Chondrocyte (in vitro differentiated cells): Measurements from ENCODE around the gene FRMD3. TPM values are rescaled to one million over a fixed set of nuclear protein-coding genes. Genes with fewer than 3 reads are reported as not detected.

Experiments used
- DNase-seq: peaks from one replicate; pipeline ENCODE4 v3.0.0; 2021; ENCODE audit warnings: mixed read lengths, low spot score
- H3K27ac Mint-ChIP-seq: one replicate; pipeline ENCODE4 v1.8.0; 2021; ENCODE audit warnings: mild to moderate bottlenecking, moderate library complexity, mixed read lengths; ENCODE audit not compliant: unreplicated experiment
- H3K27me3 Mint-ChIP-seq: 2 replicates; pipeline ENCODE4 v1.8.0; 2021; ENCODE audit warnings: low read depth, mixed read lengths
- H3K36me3 Mint-ChIP-seq: 2 replicates; pipeline ENCODE4 v1.8.0; 2021; ENCODE audit warnings: low read depth, mixed read lengths
- H3K4me1 Mint-ChIP-seq: 2 replicates; pipeline ENCODE4 v1.8.0; 2021; ENCODE audit warnings: low read depth, mild to moderate bottlenecking, mixed read lengths
- H3K4me3 Mint-ChIP-seq: one replicate; pipeline ENCODE4 v1.8.0; 2021; ENCODE audit warnings: mild to moderate bottlenecking, moderate library complexity, mixed read lengths; ENCODE audit not compliant: unreplicated experiment
- H3K9me3 Mint-ChIP-seq: 2 replicates; pipeline ENCODE4 v1.8.0; 2021; ENCODE audit warnings: low read depth, mixed read lengths
- CTCF ChIP-seq: fragments of 200-600 bp; sonication (generic); IDR thresholded peaks from 2 replicates; pipeline ENCODE4 v1.5.0; 2021; ENCODE audit warnings: antibody characterized with exemption, mild to moderate bottlenecking, moderate library complexity
- total RNA-seq: library from RNA; stranded (reverse); gene quantifications from 3 replicates; pipeline ENCODE4 v1.2.1, GENCODE V29; 2021

The FRMD3 gene
- total RNA-seq, 1 donor from 2014 or later: 1.1 TPM

GRCh38 chr9:83196946-83197345, 341.3 kb downstream of the FRMD3 start:
- DNase-seq: no peak
- Mint-ChIP-seq H3K27me3 (peaks cover 20% of the 10 kb centered on the region), H3K9me3 (no peaks in the 10 kb centered on the region), H3K4me3 (no peak overlapping the region), H3K4me1 (no peaks in the 10 kb centered on the region), H3K36me3 (no peaks in the 10 kb centered on the region), H3K27ac (no peak overlapping the region)
- TF ChIP-seq CTCF: no peak

Other genes starting within 250 kb of the FRMD3 start
- 1.8 to 2.3 TPM (median 2.1 TPM) in 3 replicates for gene IDNK, start 84.7 kb upstream of the FRMD3 start, total RNA-seq
- 83.4 to 89.6 TPM (median 85.8 TPM) in 3 replicates for gene UBQLN1, start 169.6 kb upstream of the FRMD3 start, total RNA-seq